Forelimb muscle (tissue), 1 donor: ENCODE measurements around the gene IL10RA. TPM values are rescaled to one million over a fixed set of nuclear protein-coding genes. Genes with fewer than 3 reads are reported as not detected.
"Not testable (repeated sequence)": the region's sequence is repeated elsewhere in the genome, so short reads cannot be mapped to it uniquely, and the experiment has no call there.

ENCODE experiments used
- DNase-seq: peaks from one replicate; pipeline ENCODE4 v3.0.0-alpha.2; 2013; ENCODE audit warnings: low read depth
- polyA plus RNA-seq: library from polyadenylated mRNA; unstranded; fragments of 120-200 nt; gene quantifications from one replicate; pipeline ENCODE4 v1.2.1, GENCODE V29; 2013; ENCODE audit not compliant: insufficient read length

The IL10RA gene
- polyA plus RNA-seq, 1 donor = 3.8 TPM

DNA sequence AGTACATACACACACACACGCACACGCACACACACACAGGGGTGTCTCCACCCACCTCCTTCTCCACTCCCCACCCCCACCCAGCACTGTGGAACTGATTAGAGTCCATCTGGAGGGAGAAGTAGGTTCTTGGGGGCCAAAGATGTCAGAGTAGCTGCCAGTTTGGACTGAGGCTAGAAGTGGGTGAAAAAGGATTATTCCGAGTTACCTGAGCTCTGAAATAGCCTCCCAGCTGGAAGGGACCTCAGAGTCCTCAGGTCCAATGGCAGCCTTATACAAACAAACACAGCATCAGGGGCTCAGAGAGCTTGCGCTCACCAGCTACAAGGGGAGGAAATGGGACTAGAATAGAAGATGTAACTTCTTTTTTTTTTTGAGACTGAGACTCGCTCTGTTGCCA is 20.8 kb downstream of the IL10RA start:
- DNase-seq = no peak

DNA sequence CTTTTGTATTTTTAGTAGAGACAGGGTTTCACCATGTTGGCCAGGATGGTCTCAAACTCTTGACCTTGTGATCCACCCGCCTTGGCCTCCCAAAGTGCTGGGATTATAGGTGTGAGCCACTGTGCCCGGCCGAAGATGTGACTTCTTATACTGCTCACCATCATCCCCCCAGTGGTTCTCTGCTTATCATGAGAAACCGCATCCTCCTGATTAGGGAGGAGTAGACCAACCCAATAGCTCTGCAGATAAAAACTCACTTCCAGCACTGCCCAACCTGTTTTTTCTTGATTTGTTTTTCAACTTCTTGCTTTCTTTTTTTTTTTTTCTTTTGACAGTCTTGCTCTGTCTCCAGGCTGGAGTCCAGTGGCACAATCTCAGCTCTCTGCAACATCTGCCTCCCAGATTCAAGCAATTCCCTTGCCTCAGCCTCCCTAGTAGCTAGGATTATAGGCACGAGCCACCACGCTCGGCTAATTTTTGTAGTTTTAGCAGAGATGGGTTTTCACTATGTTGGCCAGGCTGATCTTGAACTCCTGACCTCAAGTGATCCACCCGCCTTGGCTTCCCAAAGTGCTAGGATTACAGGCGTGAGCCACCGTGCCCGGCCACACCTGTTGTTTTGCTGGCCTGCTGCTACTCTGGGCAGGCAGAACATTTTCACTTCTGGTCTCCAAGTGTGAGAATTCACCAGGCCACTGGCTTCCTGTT is 21.5 kb downstream of the IL10RA start:
- DNase-seq = not testable (repeated sequence)

DNA sequence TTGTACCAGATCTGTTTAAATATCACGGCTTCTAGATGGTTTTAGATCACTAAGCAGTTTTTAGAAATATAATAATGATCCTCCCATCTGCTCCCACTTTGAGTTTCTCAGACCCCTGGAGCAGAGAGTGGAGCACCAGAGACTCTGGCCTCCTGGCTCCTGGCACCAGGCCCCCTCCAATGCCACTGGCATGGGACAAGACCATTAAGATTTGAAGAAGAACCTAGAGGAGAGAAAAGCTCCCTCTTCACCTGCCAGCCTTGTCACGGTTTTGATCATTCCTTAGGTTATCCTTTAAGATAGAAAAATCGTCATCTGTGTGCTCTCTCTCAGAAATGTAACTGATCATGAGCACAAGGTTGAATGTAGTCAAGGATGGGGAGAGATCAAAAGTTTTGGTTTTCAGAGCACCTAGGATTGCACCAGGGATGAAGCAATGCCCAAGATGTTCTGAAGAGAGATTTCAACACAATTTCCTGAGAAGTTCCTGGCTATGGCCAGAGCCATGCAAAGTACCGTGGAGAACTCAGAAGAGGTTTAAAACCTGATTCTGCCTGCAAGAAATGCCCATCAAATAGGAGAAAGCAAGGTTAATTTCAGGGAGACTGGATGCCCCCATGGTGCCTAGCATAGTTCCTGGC is 22.2 kb downstream of the IL10RA start:
- no peak for DNase-seq

DNA sequence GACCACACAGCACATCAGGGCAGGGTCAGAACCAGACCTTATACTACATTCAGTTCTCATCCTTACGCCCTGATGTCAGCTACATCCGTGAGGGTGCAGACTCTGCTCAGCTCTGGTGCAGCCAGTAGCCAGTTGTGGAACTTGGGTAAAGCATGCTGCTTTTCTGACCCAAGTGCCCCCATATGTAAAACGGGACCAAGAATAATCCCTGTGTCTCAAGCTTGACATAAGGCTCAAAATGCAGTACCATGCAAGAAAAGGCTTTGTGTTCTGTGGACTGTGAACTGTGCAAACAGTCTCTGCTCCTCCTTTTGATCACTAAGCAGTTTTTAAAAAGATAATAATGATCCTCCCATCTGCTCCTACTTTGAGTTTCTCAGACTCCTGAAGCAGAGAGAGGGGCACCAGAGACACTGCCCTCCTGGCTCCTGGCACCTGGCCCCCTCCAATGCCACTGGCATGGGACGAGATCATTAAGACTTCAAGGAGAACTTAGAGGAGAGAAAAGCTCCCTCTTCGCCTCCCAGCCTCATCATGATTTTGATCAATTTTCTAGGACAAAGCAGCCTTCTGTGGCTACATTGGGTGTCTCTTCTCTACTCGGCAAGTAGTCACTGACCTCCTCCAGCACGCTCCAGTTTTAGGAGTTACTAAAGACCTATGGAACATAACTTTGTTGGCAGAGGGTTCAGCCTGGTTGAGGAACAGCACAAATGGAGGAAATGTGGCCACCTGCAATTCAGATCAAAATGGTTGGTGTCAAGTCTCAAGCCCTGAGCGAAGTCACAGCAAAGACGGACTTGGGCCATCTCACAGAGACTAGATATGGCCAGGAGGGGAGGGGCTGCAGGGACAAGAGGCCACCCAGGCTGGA is 23.9 kb downstream of the IL10RA start:
- no peak for DNase-seq

DNA sequence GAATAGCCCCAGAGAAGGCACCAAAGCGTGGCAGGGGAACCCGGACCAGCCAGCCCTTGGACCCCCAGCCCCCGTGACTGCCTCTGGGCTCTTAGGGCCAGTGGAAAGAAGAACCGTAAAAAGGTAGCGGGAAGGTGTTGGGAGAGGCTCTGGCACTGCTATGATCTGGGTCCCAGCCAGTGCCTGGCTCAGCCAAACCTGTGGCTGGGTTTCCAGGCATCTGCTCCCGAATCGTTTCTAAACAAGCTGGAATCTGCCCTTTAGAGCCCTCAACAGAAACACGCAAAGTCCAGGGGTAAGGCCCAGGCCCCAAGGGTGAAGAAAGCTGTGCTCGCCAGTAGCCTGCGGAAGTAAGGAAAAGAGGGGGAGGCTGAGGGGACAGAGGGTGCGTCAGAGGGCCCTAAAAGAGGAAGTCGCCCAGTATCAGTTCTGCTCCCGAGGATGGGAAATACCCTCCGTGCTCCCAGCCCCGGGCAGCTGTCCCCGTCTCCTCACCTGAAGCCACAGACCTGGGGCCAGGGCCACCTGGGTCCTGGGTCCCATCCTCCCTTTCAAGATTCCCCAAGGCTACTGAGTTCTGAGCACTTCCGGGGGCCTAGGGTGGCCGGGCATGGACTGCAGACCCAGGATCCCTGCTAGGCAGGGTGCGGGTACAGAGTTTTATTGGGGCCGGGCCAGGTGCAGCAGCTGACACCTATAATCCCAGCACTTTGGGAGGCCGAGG is 24.7 kb downstream of the IL10RA start:
- no peak for DNase-seq

DNA sequence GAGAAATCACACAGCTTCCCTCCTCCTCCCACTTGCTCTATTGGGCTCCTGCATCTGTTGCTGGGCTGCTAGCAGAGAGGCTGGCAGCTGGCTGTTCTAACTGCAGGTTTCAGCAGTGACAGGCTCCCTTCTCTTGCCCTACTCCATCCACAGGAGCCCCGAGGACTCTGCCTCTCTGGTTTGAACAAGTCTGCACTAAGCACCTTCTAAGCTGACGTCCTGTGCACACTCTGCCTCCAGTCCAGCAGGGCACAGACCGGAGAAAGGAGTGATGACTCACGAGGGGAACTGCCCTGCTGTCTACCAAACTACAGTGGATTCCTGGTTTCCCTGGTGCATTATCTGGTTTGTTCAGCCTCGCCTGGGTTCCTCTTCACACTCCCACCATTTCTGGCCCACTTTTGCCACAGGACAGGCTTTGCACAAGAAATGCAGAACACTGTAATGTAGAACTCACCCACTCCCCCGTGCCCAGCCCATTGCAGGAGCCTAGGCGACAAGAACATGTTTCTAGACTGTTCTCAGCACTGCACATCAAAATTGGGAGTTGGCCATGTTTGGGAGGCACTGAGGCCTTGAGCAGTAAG is 26.0 kb downstream of the IL10RA start:
- no peak for DNase-seq

DNA sequence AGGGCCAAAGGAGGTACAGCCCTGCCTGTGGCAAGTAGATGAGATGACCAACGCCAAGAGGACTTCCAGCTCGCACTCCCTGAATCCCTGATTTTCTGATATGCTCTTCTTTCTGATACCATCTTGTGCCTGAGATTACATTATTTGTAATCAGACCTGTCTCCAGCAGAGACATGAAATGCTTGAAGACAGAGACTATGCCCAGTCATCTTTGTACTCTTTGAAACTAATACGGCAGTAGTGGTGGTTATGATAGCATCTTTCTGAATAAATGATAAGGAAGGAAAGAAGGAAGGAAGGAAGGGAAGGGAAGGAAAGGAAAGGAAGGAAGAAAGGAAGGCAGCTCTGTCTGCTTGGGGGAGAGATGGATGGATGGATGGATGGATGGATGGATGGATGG is 27.8 kb downstream of the IL10RA start:
- no peak for DNase-seq

DNA sequence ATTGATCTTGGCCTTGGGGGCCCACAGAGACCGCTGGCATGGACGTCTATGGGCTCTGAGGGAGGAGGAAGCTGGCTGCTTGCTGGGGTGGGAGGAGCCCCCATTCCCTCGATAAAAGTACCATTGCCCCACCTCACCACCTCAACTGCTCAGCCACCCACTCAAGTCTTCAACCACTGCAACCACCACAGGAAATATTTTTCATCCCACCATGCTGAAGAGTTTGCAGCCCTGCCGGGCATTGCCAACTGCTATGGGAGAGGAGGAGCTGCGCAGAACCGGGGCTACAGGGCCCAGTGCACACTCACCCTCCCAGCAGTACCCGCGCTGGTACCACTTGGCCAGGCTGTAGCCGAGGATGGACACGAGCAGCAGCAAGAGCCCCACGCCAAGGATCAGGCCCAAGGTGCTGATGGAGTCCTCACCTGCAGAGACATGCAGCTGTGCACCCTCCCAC is 29.2 kb downstream of the IL10RA start:
- DNase-seq = no peak

DNA sequence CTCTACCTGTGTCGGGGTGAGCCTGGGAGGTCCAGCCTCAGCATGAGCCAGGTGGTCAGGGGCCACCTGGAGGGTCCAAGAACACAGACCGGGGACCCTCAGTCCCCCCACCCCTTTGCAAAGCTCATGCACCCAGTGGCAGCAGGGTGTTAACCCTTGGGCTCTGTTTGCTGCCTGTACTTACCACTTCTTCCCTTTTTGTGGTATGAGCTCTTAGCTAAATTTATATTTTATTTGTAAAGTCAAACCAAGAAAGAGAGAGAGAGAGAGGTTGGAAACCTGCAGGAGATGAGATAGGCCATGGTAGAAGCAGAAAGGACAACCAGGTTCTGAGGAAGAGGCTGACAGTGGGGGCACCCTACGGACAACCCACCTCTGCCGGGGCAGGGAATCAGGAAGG is 29.9 kb downstream of the IL10RA start:
- DNase-seq = no peak

DNA sequence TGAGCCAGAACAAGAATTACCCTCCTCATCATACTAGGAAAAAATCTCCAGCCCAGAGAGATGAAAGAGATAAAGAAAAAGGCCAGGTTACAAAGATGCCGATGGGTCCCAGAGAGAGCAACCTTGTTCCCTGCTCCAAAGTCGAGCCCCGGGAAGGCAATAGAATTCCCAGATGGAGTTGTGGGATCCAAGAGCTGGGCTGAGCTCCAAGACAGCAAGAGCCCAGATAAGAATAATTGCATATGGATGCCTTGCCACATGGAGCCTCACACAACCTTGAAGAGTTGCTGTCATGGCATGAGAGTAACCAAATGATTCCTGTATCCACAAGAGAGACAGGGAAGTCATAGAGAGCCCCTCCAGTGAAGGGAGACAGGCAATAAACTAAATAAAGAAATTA is 30.9 kb downstream of the IL10RA start:
- no peak for DNase-seq

DNA sequence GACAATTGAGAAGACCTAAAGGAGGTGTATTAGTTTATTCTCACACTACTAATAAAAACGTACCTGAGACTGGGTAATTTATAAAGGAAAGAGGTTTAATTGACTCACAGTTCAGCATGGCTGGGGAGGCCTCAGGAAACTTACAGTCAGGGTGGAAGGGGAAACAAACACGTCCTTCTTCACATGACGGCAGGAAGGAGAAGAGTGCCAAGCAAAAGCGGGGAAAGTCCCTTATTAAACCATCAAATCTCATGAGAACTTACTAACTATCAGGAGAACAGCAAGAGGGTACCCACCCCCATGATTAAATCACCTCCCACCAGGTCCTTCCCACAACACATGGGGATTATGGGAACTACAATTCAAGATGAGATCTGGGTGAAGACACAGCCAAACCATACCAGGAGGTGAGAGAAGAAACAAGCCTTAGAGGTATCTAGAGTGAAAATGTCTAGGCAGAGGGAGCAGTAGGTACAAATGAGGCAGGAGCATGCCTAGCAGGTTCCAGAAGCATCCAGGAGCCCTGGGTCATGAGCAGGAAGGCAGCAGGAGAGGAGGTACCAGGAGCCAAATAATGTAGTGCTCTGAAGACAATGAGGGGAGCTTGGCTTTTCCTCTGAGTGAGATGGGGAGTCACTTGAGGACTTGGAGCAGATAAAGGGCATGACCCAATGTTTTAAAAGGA is 31.6 kb downstream of the IL10RA start:
- no peak for DNase-seq

DNA sequence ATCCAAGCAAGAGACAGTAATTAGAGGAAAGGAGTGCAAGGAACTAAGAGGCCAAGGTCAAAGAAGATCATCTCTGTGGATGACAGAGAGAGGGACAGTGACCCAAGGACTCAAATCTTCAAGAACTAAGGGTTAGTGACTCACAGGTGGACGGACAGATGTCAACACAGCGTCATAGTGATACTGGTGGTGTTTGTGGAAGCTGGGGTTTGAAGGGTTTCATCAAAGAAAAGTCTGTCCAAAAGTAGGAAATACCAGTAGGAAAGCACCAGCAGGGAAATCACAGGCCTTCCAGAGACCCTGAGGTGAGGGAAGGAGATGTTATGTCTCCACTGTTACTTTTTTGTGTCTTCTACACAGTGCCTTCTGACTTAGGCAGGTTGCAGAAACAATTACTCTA is 32.2 kb downstream of the IL10RA start:
- no peak for DNase-seq

DNA sequence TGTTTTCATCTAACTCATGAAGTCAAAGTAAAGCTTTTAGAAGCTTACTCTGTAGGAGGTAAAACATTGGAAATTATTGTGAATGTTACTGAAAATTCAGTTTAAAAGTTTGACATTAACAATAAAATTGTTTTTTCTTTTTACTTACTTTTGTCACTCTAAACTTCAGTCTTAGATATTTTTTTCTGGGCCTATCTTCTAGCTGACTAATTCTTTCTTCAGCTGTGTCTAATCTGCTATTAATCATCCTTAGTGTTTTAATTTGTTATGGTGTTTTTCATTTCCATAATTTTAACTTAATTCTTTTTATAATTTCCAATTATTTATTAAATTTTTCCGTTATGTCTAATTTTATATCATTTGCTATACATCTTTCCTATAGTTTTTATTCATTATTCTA is 35.0 kb downstream of the IL10RA start:
- DNase-seq = no peak

DNA sequence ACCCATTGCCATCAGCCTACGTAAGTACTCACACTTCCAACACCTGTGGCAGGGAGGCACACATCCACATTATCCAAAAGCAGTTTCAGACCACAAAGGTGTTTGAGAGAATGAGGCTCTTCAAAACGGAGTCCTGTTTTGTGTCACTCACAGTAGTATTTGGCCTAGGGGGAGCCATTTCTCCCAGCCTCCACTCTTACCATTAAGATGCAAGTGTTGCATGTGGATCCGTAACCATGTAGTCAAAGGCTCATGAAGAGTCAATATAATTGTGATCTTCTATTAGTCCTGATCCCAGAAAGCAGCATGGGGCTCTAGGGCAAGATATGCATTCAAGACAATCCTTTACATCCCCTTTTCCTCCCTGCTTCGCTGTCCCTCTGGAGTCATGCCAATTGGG is 41.5 kb downstream of the IL10RA start:
- DNase-seq = no peak

DNA sequence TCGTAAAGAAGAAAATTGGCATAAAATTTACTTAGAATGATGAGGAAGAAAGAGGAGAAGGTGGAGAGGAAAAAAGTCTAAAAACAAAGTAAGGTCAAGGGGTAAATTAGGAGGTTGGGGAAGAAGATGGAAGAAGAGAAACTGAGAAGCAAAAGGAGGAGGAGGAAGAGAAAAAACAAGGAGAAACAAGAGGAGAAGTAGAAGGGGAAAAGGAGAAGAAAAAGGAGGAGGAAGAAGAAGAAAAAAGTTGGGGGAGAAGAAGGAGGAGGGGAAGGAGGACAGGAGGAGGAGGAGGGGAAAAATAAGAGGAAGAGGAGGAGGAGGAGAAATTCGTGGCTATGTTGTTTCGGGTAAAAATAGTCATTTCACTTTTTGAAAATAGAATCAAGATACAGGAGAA is 42.4 kb downstream of the IL10RA start:
- DNase-seq = no peak

DNA sequence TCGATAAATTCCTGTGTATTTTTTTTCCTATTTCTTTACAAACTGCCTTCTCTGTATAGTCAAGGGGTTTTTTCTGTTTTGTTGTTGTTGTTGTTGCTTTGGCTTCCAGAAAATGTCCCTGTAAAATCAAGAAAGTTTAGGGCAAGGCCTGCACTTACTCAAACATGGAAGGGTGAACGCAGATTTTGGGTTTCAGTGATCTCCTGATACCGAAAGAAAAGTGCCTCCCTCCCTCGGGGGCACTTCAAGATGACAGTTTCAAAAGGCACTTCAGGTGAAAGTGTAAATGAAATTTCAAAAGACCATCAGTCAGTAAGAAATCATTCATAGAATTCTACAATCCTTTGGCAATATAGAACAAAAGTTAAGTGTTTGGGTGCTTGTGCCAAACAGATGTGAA is 47.2 kb downstream of the IL10RA start:
- no peak for DNase-seq

DNA sequence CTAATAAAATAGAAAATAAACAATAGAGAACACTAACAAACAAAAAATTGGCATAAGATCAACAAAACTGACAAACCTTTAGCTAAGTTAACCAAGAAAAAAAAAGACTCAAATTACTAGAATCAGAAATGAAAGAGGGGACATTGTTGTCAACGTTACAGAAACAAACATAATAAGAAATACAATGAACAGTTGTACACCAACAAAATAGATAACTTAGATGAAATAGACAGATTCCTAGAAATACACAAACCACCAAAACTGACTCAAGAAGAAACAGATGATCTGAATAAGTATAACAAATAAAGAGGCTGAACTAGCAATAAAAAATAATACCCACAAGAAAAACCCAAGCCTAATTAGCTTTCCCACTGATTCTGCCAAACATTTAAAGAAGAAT is 55.9 kb downstream of the IL10RA start:
- DNase-seq = no peak

DNA sequence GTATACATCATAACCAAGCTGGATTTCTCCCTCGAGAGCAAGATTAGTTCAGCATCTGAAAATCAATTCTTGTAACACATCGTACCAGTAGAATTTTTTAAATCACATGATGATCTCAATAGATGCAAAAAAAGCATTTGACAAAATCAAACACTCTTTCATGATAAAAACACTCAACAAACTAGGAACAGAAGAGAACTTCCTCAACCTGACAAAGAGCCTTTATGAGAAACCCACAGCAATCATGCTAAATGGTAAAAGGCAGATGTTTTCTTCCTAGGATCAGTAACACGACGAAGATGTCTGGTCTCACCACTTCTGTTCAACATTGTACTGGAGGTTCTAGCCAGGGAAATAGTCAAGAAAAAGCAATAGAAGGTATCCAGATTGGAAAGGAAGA is 56.6 kb downstream of the IL10RA start:
- DNase-seq = no peak

DNA sequence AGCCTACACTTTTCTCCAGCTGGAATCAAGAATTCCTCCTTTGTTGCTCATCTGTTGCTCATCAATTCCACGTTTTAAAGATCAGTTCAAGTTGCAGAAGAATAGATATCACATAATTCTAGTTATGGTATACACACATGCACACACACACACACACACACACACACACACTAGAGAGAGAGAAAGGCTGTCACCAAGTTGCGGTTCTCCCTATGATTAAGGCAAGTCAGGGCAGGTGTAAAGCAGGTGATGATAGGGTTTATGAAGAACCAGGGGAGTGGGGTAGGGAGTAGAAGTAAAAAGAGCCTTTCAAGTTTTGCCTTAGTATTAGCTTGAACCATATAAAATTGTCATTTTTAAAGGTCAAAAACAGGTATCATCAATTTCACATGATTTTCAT is 59.0 kb downstream of the IL10RA start:
- no peak for DNase-seq

DNA sequence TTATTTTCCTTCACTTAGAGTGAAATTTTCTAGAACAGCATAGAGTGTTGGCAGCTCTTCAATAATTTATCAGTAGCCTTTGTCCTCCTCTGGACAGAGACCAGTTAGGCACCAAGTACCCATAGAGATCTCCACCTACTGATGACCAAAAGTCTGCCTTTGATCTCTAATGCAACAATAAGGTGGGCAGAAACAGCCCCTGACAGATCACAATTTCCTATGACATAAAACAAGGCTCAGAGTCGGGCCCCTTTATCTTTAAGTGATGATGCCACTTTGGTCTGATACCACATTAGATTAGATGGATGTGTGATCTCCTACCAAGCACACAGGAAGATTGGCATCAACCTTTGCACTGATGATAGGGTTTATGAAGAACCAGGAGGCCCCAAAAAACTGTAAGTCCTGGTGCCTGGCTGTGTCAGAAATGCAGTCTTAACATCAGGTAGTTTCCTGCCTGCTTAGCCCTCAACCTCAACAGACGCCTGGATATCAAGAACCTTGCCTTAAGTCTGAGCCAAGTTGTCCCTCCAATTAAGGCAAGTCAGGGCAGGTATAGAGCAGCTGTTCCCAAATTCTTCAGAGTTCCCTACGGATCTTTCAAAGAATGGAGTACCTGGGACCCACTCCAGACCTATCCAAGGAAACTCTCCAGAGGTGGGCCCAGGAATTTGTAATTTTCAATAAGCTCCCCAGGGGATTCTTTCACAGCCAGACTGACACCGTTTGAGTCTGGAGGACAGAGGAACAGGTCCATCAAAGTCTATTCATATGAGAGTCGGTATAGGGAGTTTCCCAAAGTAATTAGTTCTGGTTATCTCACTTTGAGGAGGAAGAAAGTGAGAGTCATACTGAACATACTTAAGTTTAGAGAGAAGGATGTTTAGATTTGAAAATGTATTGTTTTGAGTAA is 60.1 kb downstream of the IL10RA start:
- DNase-seq = no peak
